OCI-LY7 (cell line): ENCODE measurements around the gene SP8.

Experiments
- CTCF ChIP-seq: fragments of 200-600 bp; sonication (generic); conservative IDR thresholded peaks from 2 replicates; pipeline ENCODE4 v1.5.1; 2014; ENCODE audit warnings: mild to moderate bottlenecking, antibody characterized with exemption, low read length, moderate library complexity, mixed read lengths
- EZH2phosphoT487 ChIP-seq: fragments of 200-600 bp; sonication (generic); IDR thresholded peaks from 2 replicates; pipeline ENCODE4 v1.6.1; 2018; ENCODE audit warnings: low read depth, borderline replicate concordance, mild to moderate bottlenecking, mixed run types, antibody characterized with exemption, low read length, moderate library complexity, mixed read lengths

- no peak for TF ChIP-seq EZH2phosphoT487
- no peak for TF ChIP-seq CTCF
Measured at GRCh38 chr7:20831451-20831850, 44.8 kb upstream of the SP8 start.
